Nephron progenitor cell (in vitro differentiated cells): Measurements from ENCODE around the gene PTPRA.

Experiments
- DNase-seq: peaks from one replicate; pipeline ENCODE4 v3.0.0; 2021
- H3K27ac Mint-ChIP-seq: 2 replicates; pipeline ENCODE4 v1.8.0; 2021; ENCODE audit warnings: mild to moderate bottlenecking, moderate library complexity, mixed read lengths
- H3K27me3 Mint-ChIP-seq: 2 replicates; pipeline ENCODE4 v1.8.0; 2021; ENCODE audit warnings: mild to moderate bottlenecking, low read depth, mixed read lengths; ENCODE audit not compliant: poor library complexity
- H3K36me3 Mint-ChIP-seq: 2 replicates; pipeline ENCODE4 v1.8.0; 2021; ENCODE audit warnings: low read depth, mixed read lengths
- H3K4me1 Mint-ChIP-seq: 2 replicates; pipeline ENCODE4 v1.8.0; 2021; ENCODE audit warnings: mixed read lengths
- H3K4me3 Mint-ChIP-seq: 2 replicates; pipeline ENCODE4 v1.8.0; 2021; ENCODE audit warnings: mild to moderate bottlenecking, moderate library complexity, mixed read lengths
- H3K9me3 Mint-ChIP-seq: 2 replicates; pipeline ENCODE4 v1.8.0; 2021; ENCODE audit warnings: mild to moderate bottlenecking, moderate library complexity, mixed read lengths
- CTCF ChIP-seq: fragments of 200-600 bp; sonication (generic); IDR thresholded peaks from 2 replicates; pipeline ENCODE4 v1.5.0; 2021; ENCODE audit warnings: antibody characterized with exemption

PTPRA gene

GRCh38 chr20:3041854-3042409 lies 168.7 kb downstream of the PTPRA start:
- H3K4me1 Mint-ChIP-seq: peaks cover 73% of the 10 kb centered on the region
- H3K9me3 Mint-ChIP-seq: no peaks in the 10 kb centered on the region
- no peak for TF ChIP-seq CTCF
- peaks cover 35% of the 10 kb centered on the region for H3K36me3 Mint-ChIP-seq
- peak; percentile 18 for DNase-seq
- peak overlapping the region; percentile 75 for H3K4me3 Mint-ChIP-seq
- peak overlapping the region; percentile 92 for H3K27ac Mint-ChIP-seq
- H3K27me3 Mint-ChIP-seq: no peaks in the 10 kb centered on the region

GRCh38 chr20:3042625-3043024 lies 169.3 kb downstream of the PTPRA start:
- Mint-ChIP-seq H3K9me3 (no peaks in the 10 kb centered on the region), H3K27me3 (no peaks in the 10 kb centered on the region), H3K4me1 (peaks cover 74% of the 10 kb centered on the region), H3K27ac (peak overlapping the region; percentile 92), H3K36me3 (peaks cover 36% of the 10 kb centered on the region), H3K4me3 (peak overlapping the region; percentile 75)
- no peak for TF ChIP-seq CTCF
- DNase-seq: peak; percentile 28

GRCh38 chr20:3043322-3043721 lies 170.0 kb downstream of the PTPRA start, which contains the start of gene GNRH2:
Gene GNRH2, plus strand, starts transcription at chr20:3043622. Its CDS starts 793 bp downstream, at chr20:3044415.
- Mint-ChIP-seq H3K27ac (peak within 1 kb of the TSS; percentile 92), H3K27me3 (no peaks in the 10 kb centered on the region), H3K4me1 (peaks cover 69% of the 10 kb centered on the region), H3K4me3 (peak within 1 kb of the TSS; percentile 75), H3K9me3 (no peaks in the 10 kb centered on the region), H3K36me3 (peaks cover 38% of the 10 kb centered on the region)
- DNase-seq: no peak
- TF ChIP-seq CTCF: no peak

- H3K27me3 Mint-ChIP-seq: no peaks in the 10 kb centered on the region
- no peak for DNase-seq
- H3K4me1 Mint-ChIP-seq: peaks cover 61% of the 10 kb centered on the region
- no peak overlapping the region for H3K27ac Mint-ChIP-seq
- H3K9me3 Mint-ChIP-seq: no peaks in the 10 kb centered on the region
- peaks cover 38% of the 10 kb centered on the region for H3K36me3 Mint-ChIP-seq
- no peak for TF ChIP-seq CTCF
- H3K4me3 Mint-ChIP-seq: no peak overlapping the region
Observed at GRCh38 chr20:3044336-3044965, 171.2 kb downstream of the PTPRA start.

GRCh38 chr20:3045042-3045815 lies 171.9 kb downstream of the PTPRA start:
- Mint-ChIP-seq H3K9me3 (no peaks in the 10 kb centered on the region), H3K4me1 (peaks cover 55% of the 10 kb centered on the region), H3K36me3 (peaks cover 40% of the 10 kb centered on the region), H3K27ac (peak overlapping the region; percentile 90), H3K4me3 (peak overlapping the region; percentile 92), H3K27me3 (no peaks in the 10 kb centered on the region)
- peak; percentile 83 for DNase-seq
- TF ChIP-seq CTCF: no peak
